22Rv1 (cell line): ENCODE data around the gene BIRC6.

Experiments used
- CTCF ChIP-seq: fragments of 450-650 bp; IDR thresholded peaks from 2 replicates; pipeline ENCODE4 v1.5.1; 2017; ENCODE audit warnings: mild to moderate bottlenecking
- ZFX ChIP-seq: fragments of 450-650 bp; IDR thresholded peaks from 2 replicates; pipeline ENCODE4 v1.6.1; 2017; ENCODE audit warnings: antibody characterized with exemption, borderline replicate concordance

- TF ChIP-seq CTCF (no peak), ZFX (no peak)
These were observed 47.0 kb downstream of the BIRC6 start for GRCh38 chr2:32403782-32404181.
